NCI-H526 treated with DMSO at 0.1 percent for 48 hours (cell line): ENCODE data around the gene ACACA.

Experiments
- DNase-seq: peaks from one replicate; lab custom pipeline; 2025; lab: John Stamatoyannopoulos, UW

ACACA gene

GRCh38 chr17:37037590-37038155, 369.0 kb downstream of the ACACA start:
- no peak for DNase-seq
